Uterus (tissue), 4 donors: ENCODE results near the gene CBLN2. TPM values are rescaled to one million over a fixed set of nuclear protein-coding genes. Genes with fewer than 3 reads are reported as not detected.

Experiments
- DNase-seq, 2 donors: peaks; one replicate each; pipeline ENCODE4 v3.0.0-alpha.2; 2019 to 2020
- H3K27ac ChIP-seq, 2 donors: fragments of 200-600 bp; sonication (generic); 1 replicate in 1 of 2; 2 replicates in 1 of 2; pipeline ENCODE4 v1.5.1; 2016 to 2018
- H3K27me3 ChIP-seq, 2 donors: fragments of 200-600 bp; sonication (generic); one replicate each; pipeline ENCODE4 v1.5.1; 2018 to 2019; ENCODE audit warnings: control low read depth in 1 of 2
- H3K36me3 ChIP-seq, 2 donors: fragments of 200-600 bp; sonication (generic); one replicate each; pipeline ENCODE4 v1.5.1; 2019; ENCODE audit warnings: control low read depth in 1 of 2
- H3K4me1 ChIP-seq, 2 donors: fragments of 200-600 bp; sonication (generic); one replicate each; pipeline ENCODE4 v1.5.1; 2018 to 2019; ENCODE audit warnings: control low read depth in 1 of 2
- H3K4me3 ChIP-seq, 2 donors: fragments of 200-600 bp; sonication (generic); 1 replicate in 1 of 2; 2 replicates in 1 of 2; pipeline ENCODE4 v1.5.1; 2018 to 2019; ENCODE audit warnings: mild to moderate bottlenecking in 1 of 2
- H3K9me3 ChIP-seq, 2 donors: fragments of 200-600 bp; sonication (generic); one replicate each; pipeline ENCODE4 v1.5.1; 2019; ENCODE audit warnings: control low read depth in 1 of 2
- CTCF ChIP-seq, 4 experiments: fragments of 200-600 bp in 2 of 4; fragments of 450-650 bp in 2 of 4; sonication (generic) in 2 of 4; IDR thresholded peaks; one replicate each; pipeline ENCODE4 v1.5.1; 2016 to 2019; ENCODE audit warnings: antibody characterized with exemption in 4 of 4, mild to moderate bottlenecking in 2 of 4, moderate library complexity in 1 of 4
- POLR2A ChIP-seq, 2 donors: fragments of 450-650 bp; IDR thresholded peaks; one replicate each; pipeline ENCODE4 v1.6.1; 2016; ENCODE audit warnings: antibody characterized with exemption in 2 of 2, mild to moderate bottlenecking in 1 of 2, moderate library complexity in 1 of 2
- intact Hi-C: fragments of 100-400 bp; cut with DNase I; formaldehyde crosslinking; loops from one replicate; pipeline ENCODE4 v1.15.1; 2023; ENCODE audit warnings: low total_unique reads
- total RNA-seq, 4 donors: library from RNA; depleted of rRNA in 3 of 4; stranded (reverse); fragments of >200 nt in 3 of 4; gene quantifications; one replicate each; pipeline versions ENCODE4 v1.1.0 to v1.2.4, GENCODE V29; 2014 to 2023
- donor health status: DM: yes; HTN: yes; CAD: no.

The CBLN2 gene
- total RNA-seq, 4 donors from 2014 or later = 17.1 TPM; not detected in 3

- intact Hi-C loops = no loop called here
- H3K4me3 ChIP-seq = no peak overlapping the region
- no peaks in the 10 kb centered on the region for H3K36me3 ChIP-seq
- no peak overlapping the region for H3K27ac ChIP-seq
- H3K4me1 ChIP-seq = no peaks in the 10 kb centered on the region
- DNase-seq = no peak
- TF ChIP-seq POLR2A (IDR thresholded peaks at IDR 0.05) = no peak
- TF ChIP-seq CTCF (IDR thresholded peaks at IDR 0.05) = no peak
- H3K27me3 ChIP-seq = peaks cover 0 to 5% of the 10 kb centered on the region in 2 donors
- H3K9me3 ChIP-seq = no peaks in the 10 kb centered on the region
These were observed 1.8 kb downstream of the CBLN2 start for GRCh38 chr18:72542342-72542741.

- Histone ChIP-seq H3K27me3 (peaks cover 0 to 5% of the 10 kb centered on the region in 2 donors), H3K27ac (no peak overlapping the region), H3K9me3 (no peaks in the 10 kb centered on the region), H3K36me3 (no peaks in the 10 kb centered on the region), H3K4me1 (no peaks in the 10 kb centered on the region), H3K4me3 (no peak overlapping the region)
- TF ChIP-seq CTCF (IDR thresholded peaks at IDR 0.05) (no peak), POLR2A (IDR thresholded peaks at IDR 0.05) (no peak)
- DNase-seq = no peak
- intact Hi-C loops = no loop called here
These were observed 2.2 kb downstream of the CBLN2 start for GRCh38 chr18:72541871-72542332.

GRCh38 chr18:72539901-72540300, 4.2 kb downstream of the CBLN2 start:
- H3K27ac ChIP-seq = no peak overlapping the region
- no peaks in the 10 kb centered on the region for H3K9me3 ChIP-seq
- peaks cover 0 to 5% of the 10 kb centered on the region in 2 donors for H3K27me3 ChIP-seq
- no peak for DNase-seq
- intact Hi-C loops = no loop called here
- no peak overlapping the region for H3K4me3 ChIP-seq
- no peaks in the 10 kb centered on the region for H3K4me1 ChIP-seq
- no peaks in the 10 kb centered on the region for H3K36me3 ChIP-seq
- TF ChIP-seq CTCF (IDR thresholded peaks at IDR 0.05) (no peak), POLR2A (IDR thresholded peaks at IDR 0.05) (no peak)

GRCh38 chr18:72530622-72531021, 13.5 kb downstream of the CBLN2 start:
- H3K4me3 ChIP-seq = no peak overlapping the region
- TF ChIP-seq POLR2A (IDR thresholded peaks at IDR 0.05) (no peak), CTCF (IDR thresholded peaks at IDR 0.05) (no peak)
- no peaks in the 10 kb centered on the region for H3K9me3 ChIP-seq
- H3K36me3 ChIP-seq = no peaks in the 10 kb centered on the region
- intact Hi-C loops = no loop called here
- no peaks in the 10 kb centered on the region for H3K4me1 ChIP-seq
- no peak overlapping the region for H3K27ac ChIP-seq
- DNase-seq = no peak
- no peaks in the 10 kb centered on the region for H3K27me3 ChIP-seq

GRCh38 chr18:72504866-72505265, 39.3 kb downstream of the CBLN2 start:
- no peaks in the 10 kb centered on the region for H3K36me3 ChIP-seq
- no peaks in the 10 kb centered on the region for H3K9me3 ChIP-seq
- H3K27me3 ChIP-seq = no peaks in the 10 kb centered on the region
- H3K4me1 ChIP-seq = no peaks in the 10 kb centered on the region
- H3K4me3 ChIP-seq = no peak overlapping the region
- TF ChIP-seq POLR2A (IDR thresholded peaks at IDR 0.05) (no peak), CTCF (IDR thresholded peaks at IDR 0.05) (no peak)
- no peak for DNase-seq
- no peak overlapping the region for H3K27ac ChIP-seq
- intact Hi-C loops = no loop called here
